ENCODE data around the gene NFU1.

DNA sequence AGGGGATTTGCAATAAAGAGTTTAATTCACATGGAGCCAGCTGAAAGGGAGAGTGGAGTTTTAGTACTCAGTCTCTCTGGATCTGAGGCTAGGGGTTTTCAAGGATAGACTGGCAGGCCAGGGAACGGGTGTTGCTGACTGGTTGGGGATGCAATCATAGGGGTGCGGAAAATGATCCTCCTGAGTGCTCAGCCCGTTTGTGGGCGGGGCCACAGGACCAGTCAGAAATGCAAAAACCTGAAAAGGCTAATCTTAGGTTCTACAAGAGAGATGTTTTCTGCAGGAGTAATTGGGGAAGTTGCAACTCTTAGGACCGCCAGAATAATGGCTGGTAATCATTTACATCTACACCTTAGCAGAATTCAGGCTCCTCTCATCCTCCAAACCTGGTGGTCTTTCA is 2.5 kb downstream of the NFU1 start:
- no peak for TF ChIP-seq POLR2A (IDR thresholded peaks at IDR 0.05; ENCODE audit: control extremely low read depth in 1 of 2, low read depth in 2 of 2, low read length in 2 of 2)
- TF ChIP-seq BCL11A (IDR thresholded peaks at IDR 0.05; ENCODE audit: low read depth in 2 of 2, low read length in 2 of 2), result no peak
- TF ChIP-seq GABPA (IDR thresholded peaks at IDR 0.05; ENCODE audit: borderline replicate concordance, insufficient read depth, low read length), result no peak
- TF ChIP-seq, protein P1, sequence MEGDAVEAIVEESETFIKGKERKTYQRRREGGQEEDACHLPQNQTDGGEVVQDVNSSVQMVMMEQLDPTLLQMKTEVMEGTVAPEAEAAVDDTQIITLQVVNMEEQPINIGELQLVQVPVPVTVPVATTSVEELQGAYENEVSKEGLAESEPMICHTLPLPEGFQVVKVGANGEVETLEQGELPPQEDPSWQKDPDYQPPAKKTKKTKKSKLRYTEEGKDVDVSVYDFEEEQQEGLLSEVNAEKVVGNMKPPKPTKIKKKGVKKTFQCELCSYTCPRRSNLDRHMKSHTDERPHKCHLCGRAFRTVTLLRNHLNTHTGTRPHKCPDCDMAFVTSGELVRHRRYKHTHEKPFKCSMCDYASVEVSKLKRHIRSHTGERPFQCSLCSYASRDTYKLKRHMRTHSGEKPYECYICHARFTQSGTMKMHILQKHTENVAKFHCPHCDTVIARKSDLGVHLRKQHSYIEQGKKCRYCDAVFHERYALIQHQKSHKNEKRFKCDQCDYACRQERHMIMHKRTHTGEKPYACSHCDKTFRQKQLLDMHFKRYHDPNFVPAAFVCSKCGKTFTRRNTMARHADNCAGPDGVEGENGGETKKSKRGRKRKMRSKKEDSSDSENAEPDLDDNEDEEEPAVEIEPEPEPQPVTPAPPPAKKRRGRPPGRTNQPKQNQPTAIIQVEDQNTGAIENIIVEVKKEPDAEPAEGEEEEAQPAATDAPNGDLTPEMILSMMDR (IDR thresholded peaks at IDR 0.05; ENCODE audit: control extremely low read depth in 1 of 3, insufficient read depth in 1 of 3, low read depth in 1 of 3, low read length in 3 of 3), result no peak
- TF ChIP-seq CHD1 (IDR thresholded peaks at IDR 0.05; ENCODE audit: low read depth, low read length), result no peak
- no peak for TF ChIP-seq TAF1 (IDR thresholded peaks at IDR 0.05; ENCODE audit: low read depth, low read length)
